H1 (cell line): Measurements from ENCODE around the gene DIDO1. TPM values are rescaled to one million over a fixed set of nuclear protein-coding genes. Genes with fewer than 3 reads are reported as not detected.

Experiments
- CTCF ChIA-PET: fragments of 300-600 bp; sonication (Branson Sonifier 250); formaldehyde crosslinking; loops from one replicate; lab custom pipeline; 2021; ENCODE audit not compliant: partially characterized antibody; lab: Charles Lee
- POLR2A ChIA-PET: fragments of 300-600 bp; sonication (Branson Sonifier 250); formaldehyde crosslinking; loops from one replicate; lab custom pipeline; 2021; ENCODE audit warnings: inconsistent platforms; ENCODE audit not compliant: partially characterized antibody; lab: Charles Lee
- DNase-seq, 2 experiments: peaks; one replicate each; pipeline versions ENCODE4 v3.0.0 to v3.0.0-alpha.2; 2010 to 2022; ENCODE audit warnings: low spot score in 2 of 2, low read depth in 1 of 2, mixed read lengths in 1 of 2
- FAIRE-seq: peaks from 2 replicates; lab custom pipeline; 2011; peaks lifted over from hg19 to GRCh38; lab: Jason Lieb, UNC
- H2AFZ ChIP-seq: 2 replicates; pipeline ENCODE4 v1.8.1; 2012; ENCODE audit warnings: low read length, inconsistent platforms
- H2AK5ac ChIP-seq: 2 replicates; pipeline ENCODE4 v1.6.1; 2013; ENCODE audit warnings: low read depth, low read length
- H2BK120ac ChIP-seq: replicated peaks from 2 replicates; pipeline ENCODE3; 2013; ENCODE audit warnings: low read depth, low read length, inconsistent platforms
- H2BK12ac ChIP-seq: 2 replicates; pipeline ENCODE4 v1.6.1; 2013; ENCODE audit warnings: low read depth, low read length
- H2BK15ac ChIP-seq: 2 replicates; pipeline ENCODE4 v1.6.1; 2013; ENCODE audit warnings: low read length
- H2BK20ac ChIP-seq: 2 replicates; pipeline ENCODE4 v1.6.1; 2013; ENCODE audit warnings: low read length
- H2BK5ac ChIP-seq: 2 replicates; pipeline ENCODE4 v1.6.1; 2013; ENCODE audit warnings: low read depth, low read length
- H3K14ac ChIP-seq: 2 replicates; pipeline ENCODE4 v1.6.1; 2013; ENCODE audit warnings: inconsistent platforms; ENCODE audit not compliant: insufficient read length
- H3K18ac ChIP-seq: 2 replicates; pipeline ENCODE4 v1.6.1; 2013; ENCODE audit warnings: low read length; ENCODE audit errors: extremely low read depth
- H3K23ac ChIP-seq: 2 replicates; pipeline ENCODE4 v1.6.1; 2013; ENCODE audit warnings: inconsistent platforms; ENCODE audit not compliant: insufficient read length
- H3K23me2 ChIP-seq: 2 replicates; pipeline ENCODE4 v1.6.1; 2013; ENCODE audit warnings: low read depth, low read length
- H3K27ac ChIP-seq: 2 replicates; pipeline ENCODE4 v1.6.1; 2011; ENCODE audit warnings: low read depth, low read length, inconsistent platforms
- H3K27me3 ChIP-seq, 4 experiments: replicated peaks in 1 of 4; 1 replicate in 1 of 4; 2 replicates in 3 of 4; pipeline versions ENCODE4 v1.6.1 to v1.8.1; 2011 to 2013; ENCODE audit warnings: low read length in 3 of 4, mild to moderate bottlenecking in 3 of 4, inconsistent platforms in 2 of 4, mixed read lengths in 2 of 4, moderate library complexity in 1 of 4; ENCODE audit not compliant: control insufficient read depth in 3 of 4, insufficient read depth in 3 of 4; ENCODE audit errors: extremely low read depth in 1 of 4
- H3K36me3 ChIP-seq, 4 experiments: 2 replicates each; pipeline versions ENCODE4 v1.6.1 to v1.8.1; 2011 to 2013; ENCODE audit warnings: mild to moderate bottlenecking in 4 of 4, low read length in 3 of 4, moderate library complexity in 2 of 4, control low read depth in 1 of 4, inconsistent platforms in 1 of 4; ENCODE audit not compliant: insufficient read depth in 4 of 4, control insufficient read depth in 2 of 4
- H3K4ac ChIP-seq: replicated peaks from 2 replicates; pipeline ENCODE3; 2013; ENCODE audit warnings: low read length, low read depth, mixed read lengths, inconsistent platforms; ENCODE audit not compliant: insufficient read length
- H3K4me1 ChIP-seq, 4 experiments: replicated peaks in 1 of 4; 1 replicate in 1 of 4; 2 replicates in 3 of 4; pipeline versions ENCODE4 v1.6.1 to v1.8.1; 2011 to 2013; ENCODE audit warnings: low read length in 3 of 4, inconsistent platforms in 2 of 4, mixed read lengths in 1 of 4; ENCODE audit not compliant: insufficient read depth in 4 of 4, control insufficient read depth in 3 of 4
- H3K4me2 ChIP-seq, 2 experiments: 2 replicates each; pipeline versions ENCODE4 v1.6.1 to v1.8.1; 2011 to 2013; ENCODE audit warnings: low read depth in 2 of 2, low read length in 2 of 2, control low read depth in 1 of 2, inconsistent platforms in 1 of 2, mild to moderate bottlenecking in 1 of 2; ENCODE audit not compliant: insufficient read depth in 1 of 2
- H3K4me3 ChIP-seq, 4 experiments: fragments of 200-600, 300-600 bp in 1 of 4; sonication (generic), shearing (Covaris generic), sonication (Bioruptor Twin) in 1 of 4; 2 replicates each; pipeline versions ENCODE4 v1.5.1 to v1.8.1; 2011 to 2016; ENCODE audit warnings: low read length in 4 of 4, low read depth in 3 of 4, control low read depth in 2 of 4, inconsistent platforms in 2 of 4, mild to moderate bottlenecking in 2 of 4, mixed read lengths in 1 of 4, moderate library complexity in 1 of 4; ENCODE audit not compliant: insufficient read depth in 2 of 4; ENCODE audit errors: extremely low read depth in 1 of 4
- H3K56ac ChIP-seq: replicated peaks from 2 replicates; pipeline ENCODE3; 2013; ENCODE audit warnings: low read depth, mild to moderate bottlenecking, mixed read lengths, low read length, inconsistent platforms; ENCODE audit not compliant: insufficient read length
- H3K79me1 ChIP-seq: 2 replicates; pipeline ENCODE4 v1.6.1; 2013; ENCODE audit warnings: low read depth, low read length, control low read depth
- H3K79me2 ChIP-seq, 2 experiments: 2 replicates each; pipeline versions ENCODE4 v1.6.1 to v1.8.1; 2012 to 2013; ENCODE audit warnings: low read length in 2 of 2, mild to moderate bottlenecking in 2 of 2, inconsistent platforms in 1 of 2; ENCODE audit not compliant: insufficient read depth in 2 of 2, control insufficient read depth in 1 of 2
- H3K9ac ChIP-seq, 4 experiments: replicated peaks in 1 of 4; 1 replicate in 1 of 4; 2 replicates in 3 of 4; pipeline versions ENCODE4 v1.6.1 to v1.8.1; 2011 to 2013; ENCODE audit warnings: low read depth in 3 of 4, low read length in 3 of 4, control low read depth in 2 of 4, mild to moderate bottlenecking in 2 of 4, moderate library complexity in 2 of 4, inconsistent platforms in 1 of 4; ENCODE audit errors: extremely low read depth in 1 of 4
- H3K9me3 ChIP-seq, 2 experiments: 2 replicates each; pipeline versions ENCODE4 v1.6.1 to v1.8.1; 2012 to 2013; ENCODE audit warnings: mild to moderate bottlenecking in 2 of 2, moderate library complexity in 2 of 2, control low read depth in 1 of 2, inconsistent platforms in 1 of 2, low read depth in 1 of 2, low read length in 1 of 2, mixed read lengths in 1 of 2; ENCODE audit not compliant: insufficient read depth in 2 of 2
- H4K20me1 ChIP-seq, 2 experiments: replicated peaks in 1 of 2; 2 replicates each; pipeline versions ENCODE3 to v1.8.1; 2011 to 2013; ENCODE audit warnings: inconsistent platforms in 2 of 2, low read length in 2 of 2, mild to moderate bottlenecking in 1 of 2; ENCODE audit not compliant: insufficient read depth in 2 of 2, control insufficient read depth in 1 of 2
- H4K5ac ChIP-seq: 2 replicates; pipeline ENCODE4 v1.6.1; 2013; ENCODE audit warnings: low read length, low read depth, mixed read lengths, inconsistent platforms; ENCODE audit not compliant: insufficient read length
- H4K8ac ChIP-seq: 2 replicates; pipeline ENCODE4 v1.8.0; 2013; ENCODE audit warnings: mild to moderate bottlenecking, moderate library complexity, low read length, inconsistent platforms; ENCODE audit not compliant: insufficient read depth; ENCODE audit errors: extremely low read depth
- H4K91ac ChIP-seq: replicated peaks from 2 replicates; pipeline ENCODE3; 2013; ENCODE audit warnings: low read length, mixed read lengths, inconsistent platforms; ENCODE audit not compliant: insufficient read length
- BCL11A ChIP-seq, 2 experiments: IDR thresholded peaks; one replicate each; pipeline ENCODE4 v1.6.1; 2011; ENCODE audit warnings: low read depth in 2 of 2, low read length in 2 of 2, mild to moderate bottlenecking in 2 of 2
- SP1 ChIP-seq: IDR thresholded peaks from 2 replicates; pipeline ENCODE4 v1.6.1; 2011; ENCODE audit warnings: low read depth, low read length
- TEAD4 ChIP-seq: IDR thresholded peaks from 2 replicates; pipeline ENCODE4 v1.6.1; 2012; ENCODE audit warnings: low read depth, low read length, inconsistent platforms, mixed read lengths
- WGBS, 2 experiments: shearing (Covaris generic) in 1 of 2; methylation state at CpG; one replicate each; pipeline versions ENCODE4 v1.1.6 to v1.1.7; 2013 to 2015; ENCODE audit warnings: low lambda C conversion rate in 2 of 2, mixed read lengths in 2 of 2, inconsistent platforms in 1 of 2, low coverage in 1 of 2, missing lambda C conversion rate in 1 of 2; ENCODE audit not compliant: insufficient replicate concordance in 2 of 2, insufficient coverage in 1 of 2, insufficient read length in 1 of 2; ENCODE audit errors: extremely low coverage in 1 of 2, missing lambda C conversion rate in 1 of 2; 5-methylcytosine and 5-hydroxymethylcytosine counted together
- polyA plus RNA-seq, 7 experiments: library from polyadenylated mRNA; depleted of rRNA in 3 of 7; stranded (reverse) in 5 of 7; unstranded in 2 of 7; fragments of >200 nt in 5 of 7; fragments of 200-250 nt in 2 of 7; gene quantifications; 1 replicate in 5 of 7; 2 replicates in 1 of 7; 4 replicates in 1 of 7; pipeline versions ENCODE4 v1.2.1 to v1.2.3, GENCODE V29; 2011 to 2013; ENCODE audit warnings: missing spikeins in 2 of 7, mixed read lengths in 2 of 7
- total RNA-seq: library from RNA; stranded (reverse); fragmentation: NEBNext Ultra II Directional; extraction: Animal tissue kit (Norgen Biotek cat#: 25700); gene quantifications from 2 replicates; pipeline ENCODE4 v1.2.1, GENCODE V29; 2021

DIDO1 gene
- total and polyA plus RNA-seq, 2 of the 8 experiments (the other 6 are each of a cell fraction or from before 2014, with no cell fraction given), result 53.6 to 82.8 TPM

DNA sequence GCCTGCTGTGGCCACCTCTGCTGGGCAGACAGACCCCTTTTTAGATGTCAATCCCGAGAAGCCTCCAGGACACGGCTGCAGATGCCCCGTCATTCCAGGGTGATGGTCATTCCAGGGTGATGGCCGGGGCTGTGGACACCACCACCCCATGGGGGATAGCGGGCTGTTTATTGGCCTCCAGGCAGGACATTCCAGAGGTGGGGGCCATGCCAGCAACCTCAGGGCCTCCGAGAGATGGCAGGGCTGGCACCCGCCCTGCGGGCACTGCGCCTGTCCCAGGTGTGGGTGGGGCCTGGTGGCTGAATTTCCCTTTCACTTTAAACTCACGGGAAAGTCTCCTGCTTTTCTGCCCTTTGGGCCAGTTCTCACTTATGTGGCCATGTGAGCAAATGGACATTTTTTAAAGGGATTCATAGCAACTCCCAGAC is 94.9 kb downstream of the DIDO1 start:
- no peak for TF ChIP-seq BCL11A (IDR thresholded peaks at IDR 0.05; ENCODE audit: low read depth in 2 of 2, low read length in 2 of 2)
- 0 out of 2 replicates have a peak, but pooled peaks have one; percentile 7 for TF ChIP-seq TEAD4
- no peak for TF ChIP-seq SP1
- Histone ChIP-seq H4K8ac (no peak overlapping the region; the same call in 1 of the 2 replicates), H3K9me3 (no peaks in the 10 kb centered on the region), H2BK20ac (no peak overlapping the region), H2BK12ac (no peak overlapping the region), H3K79me2 (no peaks in the 10 kb centered on the region), H2BK120ac (no peak overlapping the region), H2AFZ (no peak overlapping the region), H3K14ac (no peak overlapping the region), H3K9ac (no peak overlapping the region), H3K56ac (no peak overlapping the region), H3K23me2 (no peaks in the 10 kb centered on the region), H3K18ac (no peak overlapping the region), H3K79me1 (no peaks in the 10 kb centered on the region), H3K4me2 (no peak overlapping the region), H4K20me1 (no peaks in the 10 kb centered on the region), H4K5ac (no peak overlapping the region), H3K4me3 (no peak overlapping the region), H3K27me3 (no peaks in the 10 kb centered on the region), H3K4me1 (peaks cover 0 to 10% (median 0%) of the 10 kb centered on the region in 4 experiments; a peak in 2 of 7 replicates), H3K23ac (no peak overlapping the region), H3K27ac (no peak overlapping the region), H3K4ac (no peak overlapping the region), H2AK5ac (no peak overlapping the region), H3K36me3 (peaks cover 0 to 19% (median 3%) of the 10 kb centered on the region in 4 experiments; a peak in 5 of 8 replicates), H4K91ac (no peak overlapping the region), H2BK5ac (no peak overlapping the region), H2BK15ac (no peak overlapping the region)
- DNase-seq, result no peak
- ChIA-PET POLR2A (interaction anchor here (1.0 to 3.5 kb wide), 5 partner anchors 9 to 22 kb away, joined by 3 to 22 read pairs (median 12); partner anchors contain the start of gene COL9A3), CTCF (interaction anchor here (1.2 to 3.8 kb wide), 5 partner anchors 8 to 162 kb away, joined by 3 to 22 read pairs (median 4); no protein-coding TSS in a partner anchor)
- WGBS, 2 experiments, result 91% methylated on average over 9 of the region's 10 CpGs; no CpG with 5 or more reads in 1 of the 2 experiments
- FAIRE-seq, result no peak
